Measurements from ENCODE around the gene TARBP2. TPM values are rescaled to one million over a fixed set of nuclear protein-coding genes. Genes with fewer than 3 reads are reported as not detected.

Gene TARBP2
- total RNA-seq, 1 experiment from 2014 or later, result 82.0 TPM

DNA sequence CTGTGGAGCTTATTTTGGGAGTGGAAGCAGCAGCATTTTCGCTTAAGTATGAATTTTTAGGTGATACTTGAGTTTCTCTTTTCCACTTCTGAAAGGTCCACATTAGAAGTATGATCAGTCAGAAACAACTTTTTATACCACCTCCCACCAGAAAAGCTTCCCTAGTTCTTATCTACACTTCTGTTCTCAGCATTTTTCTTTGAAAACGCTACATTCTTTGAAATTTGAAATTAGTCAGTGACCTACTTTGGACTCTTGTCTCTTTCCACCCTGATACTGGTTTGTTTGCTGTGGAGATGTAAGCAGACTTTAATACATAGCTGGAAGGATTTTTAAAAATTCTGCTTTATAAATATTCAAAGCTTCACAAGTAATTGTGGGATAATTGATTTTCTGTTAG, 27.0 kb upstream of the TARBP2 start:
- Histone ChIP-seq H3K9me2 (replicated peaks; ENCODE audit: low read length) (no peaks in the 10 kb centered on the region), H3F3A (ENCODE audit: low read length, unreplicated experiment) (peaks cover 18% of the 10 kb centered on the region), H3K4me2 (ENCODE audit: low read length) (no peak overlapping the region), H3K27me3 (ENCODE audit: low read length) (no peaks in the 10 kb centered on the region), H4K20me1 (ENCODE audit: low read length) (peaks cover 64% of the 10 kb centered on the region), H3K4me1 (ENCODE audit: insufficient read depth, low read length) (no peaks in the 10 kb centered on the region), H3K4me3 (ENCODE audit: low read length) (no peak overlapping the region), H3K9ac (ENCODE audit: low read length) (no peak overlapping the region), H3K79me2 (ENCODE audit: low read length) (peaks cover 52% of the 10 kb centered on the region), H2AFZ (ENCODE audit: low read length) (no peak overlapping the region), H3K27ac (ENCODE audit: low read length) (no peak overlapping the region), H3K36me3 (ENCODE audit: low read depth, low read length) (peaks cover 90% of the 10 kb centered on the region), H3K9me3 (ENCODE audit: low read length) (no peaks in the 10 kb centered on the region)
- TF ChIP-seq, protein P1, sequence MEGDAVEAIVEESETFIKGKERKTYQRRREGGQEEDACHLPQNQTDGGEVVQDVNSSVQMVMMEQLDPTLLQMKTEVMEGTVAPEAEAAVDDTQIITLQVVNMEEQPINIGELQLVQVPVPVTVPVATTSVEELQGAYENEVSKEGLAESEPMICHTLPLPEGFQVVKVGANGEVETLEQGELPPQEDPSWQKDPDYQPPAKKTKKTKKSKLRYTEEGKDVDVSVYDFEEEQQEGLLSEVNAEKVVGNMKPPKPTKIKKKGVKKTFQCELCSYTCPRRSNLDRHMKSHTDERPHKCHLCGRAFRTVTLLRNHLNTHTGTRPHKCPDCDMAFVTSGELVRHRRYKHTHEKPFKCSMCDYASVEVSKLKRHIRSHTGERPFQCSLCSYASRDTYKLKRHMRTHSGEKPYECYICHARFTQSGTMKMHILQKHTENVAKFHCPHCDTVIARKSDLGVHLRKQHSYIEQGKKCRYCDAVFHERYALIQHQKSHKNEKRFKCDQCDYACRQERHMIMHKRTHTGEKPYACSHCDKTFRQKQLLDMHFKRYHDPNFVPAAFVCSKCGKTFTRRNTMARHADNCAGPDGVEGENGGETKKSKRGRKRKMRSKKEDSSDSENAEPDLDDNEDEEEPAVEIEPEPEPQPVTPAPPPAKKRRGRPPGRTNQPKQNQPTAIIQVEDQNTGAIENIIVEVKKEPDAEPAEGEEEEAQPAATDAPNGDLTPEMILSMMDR (conservative IDR thresholded peaks at IDR 0.05; ENCODE audit: low read depth, low read length), result no peak
- TF ChIP-seq EZH2 (IDR thresholded peaks at IDR 0.05; ENCODE audit: low read length, unreplicated experiment) (no peak), EZH2phosphoT487 (IDR thresholded peaks at IDR 0.05; ENCODE audit: borderline replicate concordance, low read length) (no peak)
- intact Hi-C loops (cut with micrococcal nuclease), result no loop called here
- DNase-seq, result no peak
- ATAC-seq, result no peak
- CTCF ChIA-PET, result no interaction called here
- POLR2A ChIA-PET (ENCODE audit: unreplicated experiment), result no interaction called here
- BruUV-seq (replicated peaks), result no TSS peak

DNA sequence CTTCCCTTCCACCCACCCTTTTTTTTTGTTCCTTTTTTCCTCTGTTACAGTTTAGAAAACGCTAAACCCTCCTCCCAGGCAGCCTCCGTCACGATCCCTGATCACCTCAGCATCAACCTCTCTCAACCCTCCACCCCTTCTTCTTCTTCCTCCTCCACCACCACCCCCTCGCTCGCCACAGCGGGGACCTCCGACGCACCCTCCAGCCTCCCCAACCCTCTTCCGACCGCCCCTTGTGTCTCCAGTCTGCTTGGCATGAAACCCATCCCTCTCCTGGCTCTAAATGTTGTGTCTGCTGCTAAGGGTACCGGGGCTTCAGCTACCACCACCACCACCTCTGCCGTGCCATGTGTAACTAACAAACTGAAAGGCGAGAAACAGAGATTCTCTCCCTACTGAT, 26.3 kb upstream of the TARBP2 start:
- H3K36me3 ChIP-seq (ENCODE audit: low read depth, low read length), result peaks cover 90% of the 10 kb centered on the region
- H3F3A ChIP-seq (ENCODE audit: low read length, unreplicated experiment), result peaks cover 18% of the 10 kb centered on the region
- H3K9ac ChIP-seq (ENCODE audit: low read length), result no peak overlapping the region
- ATAC-seq (no peak), DNase-seq (no peak)
- peaks cover 70% of the 10 kb centered on the region for H4K20me1 ChIP-seq (ENCODE audit: low read length)
- no peaks in the 10 kb centered on the region for H3K4me1 ChIP-seq (ENCODE audit: insufficient read depth, low read length)
- no peak overlapping the region for H3K4me2 ChIP-seq (ENCODE audit: low read length)
- H3K9me2 ChIP-seq (replicated peaks; ENCODE audit: low read length), result no peaks in the 10 kb centered on the region
- H3K9me3 ChIP-seq (ENCODE audit: low read length), result no peaks in the 10 kb centered on the region
- TF ChIP-seq EZH2 (IDR thresholded peaks at IDR 0.05; ENCODE audit: low read length, unreplicated experiment), result no peak
- no peak for TF ChIP-seq EZH2phosphoT487 (IDR thresholded peaks at IDR 0.05; ENCODE audit: borderline replicate concordance, low read length)
- TF ChIP-seq, protein P1 (conservative IDR thresholded peaks at IDR 0.05; ENCODE audit: low read depth, low read length), result no peak
- intact Hi-C loops (cut with micrococcal nuclease), result no loop called here
- POLR2A ChIA-PET (ENCODE audit: unreplicated experiment), result no interaction called here
- H3K4me3 ChIP-seq (ENCODE audit: low read length), result no peak overlapping the region
- no peak overlapping the region for H3K27ac ChIP-seq (ENCODE audit: low read length)
- no peak overlapping the region for H2AFZ ChIP-seq (ENCODE audit: low read length)
- H3K27me3 ChIP-seq (ENCODE audit: low read length), result no peaks in the 10 kb centered on the region
- CTCF ChIA-PET, result no interaction called here
- no TSS peak for BruUV-seq (replicated peaks)
- H3K79me2 ChIP-seq (ENCODE audit: low read length), result peaks cover 50% of the 10 kb centered on the region

DNA sequence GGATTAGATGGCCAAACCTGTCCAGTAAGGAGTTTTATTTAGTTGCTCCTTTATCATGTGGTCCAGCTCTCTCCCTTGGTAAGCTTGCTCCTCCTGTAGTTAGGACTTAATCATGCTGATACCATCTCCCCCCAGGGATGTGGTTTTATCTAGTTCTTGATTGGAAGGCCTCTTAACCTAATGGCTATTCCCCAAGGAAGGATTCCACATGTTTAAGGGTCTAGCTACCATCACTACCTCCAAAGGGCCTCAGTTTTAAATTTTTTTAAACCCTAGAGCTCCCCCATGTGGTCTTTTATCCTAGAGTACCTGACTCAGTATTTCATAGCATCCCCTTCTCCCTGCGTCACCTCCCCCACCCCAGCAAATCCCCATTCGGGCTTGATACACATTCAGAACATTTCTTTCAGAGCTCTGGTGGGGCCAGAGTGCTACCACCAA, 24.3 kb upstream of the TARBP2 start:
- Histone ChIP-seq H3K27me3 (ENCODE audit: low read length) (no peaks in the 10 kb centered on the region), H3K36me3 (ENCODE audit: low read depth, low read length) (peaks cover 90% of the 10 kb centered on the region), H3K4me2 (ENCODE audit: low read length) (no peak overlapping the region), H3K27ac (ENCODE audit: low read length) (no peak overlapping the region), H3K9me2 (replicated peaks; ENCODE audit: low read length) (no peaks in the 10 kb centered on the region), H3K9me3 (ENCODE audit: low read length) (no peaks in the 10 kb centered on the region), H2AFZ (ENCODE audit: low read length) (no peak overlapping the region), H3K79me2 (ENCODE audit: low read length) (peaks cover 40% of the 10 kb centered on the region), H3F3A (ENCODE audit: low read length, unreplicated experiment) (peaks cover 21% of the 10 kb centered on the region), H3K4me1 (ENCODE audit: insufficient read depth, low read length) (no peaks in the 10 kb centered on the region), H4K20me1 (ENCODE audit: low read length) (peaks cover 74% of the 10 kb centered on the region), H3K4me3 (ENCODE audit: low read length) (no peak overlapping the region), H3K9ac (ENCODE audit: low read length) (no peak overlapping the region)
- TF ChIP-seq, protein P1 (conservative IDR thresholded peaks at IDR 0.05; ENCODE audit: low read depth, low read length), result peak; percentile 61
- TF ChIP-seq EZH2phosphoT487 (IDR thresholded peaks at IDR 0.05; ENCODE audit: borderline replicate concordance, low read length), result no peak
- DNase-seq (peak; percentile 48), ATAC-seq (peak; percentile 40)
- ChIA-PET POLR2A (ENCODE audit: unreplicated experiment) (interaction anchor here (0.6 kb wide), 1 partner anchor 16 kb away, joined by 10 read pairs; no protein-coding TSS in a partner anchor), CTCF (interaction anchor here (0.6 to 1.3 kb wide), 6 partner anchors 32 to 132 kb away, joined by 3 to 4 read pairs (median 4); no protein-coding TSS in a partner anchor)
- intact Hi-C loops (cut with micrococcal nuclease), result no loop called here
- no TSS peak for BruUV-seq (replicated peaks)

Measured in PC-3 (cell line).